ENCODE measurements around the gene PABPC3.

PABPC3 gene

DNA sequence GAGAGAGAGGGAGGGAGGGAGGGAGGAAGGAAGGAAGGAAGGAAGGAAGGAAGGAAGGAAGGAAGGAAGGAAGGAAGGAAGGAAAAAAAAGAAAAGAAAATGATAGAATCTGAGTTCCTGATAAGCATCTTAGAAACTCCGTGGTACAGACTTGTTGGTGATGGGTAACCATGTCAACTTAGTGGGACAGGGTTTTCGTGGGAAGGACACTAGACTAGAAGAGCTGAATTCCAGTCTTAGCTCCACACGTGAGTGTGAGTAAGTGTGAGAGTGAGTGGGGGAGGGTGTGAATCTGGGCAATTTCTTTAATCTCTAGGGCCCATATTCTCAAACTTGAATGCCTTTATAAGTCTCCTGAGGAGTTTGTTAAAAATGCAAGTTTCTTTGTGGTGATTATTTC is 35.0 kb downstream of the PABPC3 start:
- H3K4me3 ChIP-seq (ENCODE audit: low read depth, low read length) = no peak overlapping the region
- TF ChIP-seq, protein P1, sequence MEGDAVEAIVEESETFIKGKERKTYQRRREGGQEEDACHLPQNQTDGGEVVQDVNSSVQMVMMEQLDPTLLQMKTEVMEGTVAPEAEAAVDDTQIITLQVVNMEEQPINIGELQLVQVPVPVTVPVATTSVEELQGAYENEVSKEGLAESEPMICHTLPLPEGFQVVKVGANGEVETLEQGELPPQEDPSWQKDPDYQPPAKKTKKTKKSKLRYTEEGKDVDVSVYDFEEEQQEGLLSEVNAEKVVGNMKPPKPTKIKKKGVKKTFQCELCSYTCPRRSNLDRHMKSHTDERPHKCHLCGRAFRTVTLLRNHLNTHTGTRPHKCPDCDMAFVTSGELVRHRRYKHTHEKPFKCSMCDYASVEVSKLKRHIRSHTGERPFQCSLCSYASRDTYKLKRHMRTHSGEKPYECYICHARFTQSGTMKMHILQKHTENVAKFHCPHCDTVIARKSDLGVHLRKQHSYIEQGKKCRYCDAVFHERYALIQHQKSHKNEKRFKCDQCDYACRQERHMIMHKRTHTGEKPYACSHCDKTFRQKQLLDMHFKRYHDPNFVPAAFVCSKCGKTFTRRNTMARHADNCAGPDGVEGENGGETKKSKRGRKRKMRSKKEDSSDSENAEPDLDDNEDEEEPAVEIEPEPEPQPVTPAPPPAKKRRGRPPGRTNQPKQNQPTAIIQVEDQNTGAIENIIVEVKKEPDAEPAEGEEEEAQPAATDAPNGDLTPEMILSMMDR (conservative IDR thresholded peaks at IDR 0.05; ENCODE audit: low read depth, low read length) = no peak
- DNase-seq (ENCODE audit: low read depth) = no peak

DNA sequence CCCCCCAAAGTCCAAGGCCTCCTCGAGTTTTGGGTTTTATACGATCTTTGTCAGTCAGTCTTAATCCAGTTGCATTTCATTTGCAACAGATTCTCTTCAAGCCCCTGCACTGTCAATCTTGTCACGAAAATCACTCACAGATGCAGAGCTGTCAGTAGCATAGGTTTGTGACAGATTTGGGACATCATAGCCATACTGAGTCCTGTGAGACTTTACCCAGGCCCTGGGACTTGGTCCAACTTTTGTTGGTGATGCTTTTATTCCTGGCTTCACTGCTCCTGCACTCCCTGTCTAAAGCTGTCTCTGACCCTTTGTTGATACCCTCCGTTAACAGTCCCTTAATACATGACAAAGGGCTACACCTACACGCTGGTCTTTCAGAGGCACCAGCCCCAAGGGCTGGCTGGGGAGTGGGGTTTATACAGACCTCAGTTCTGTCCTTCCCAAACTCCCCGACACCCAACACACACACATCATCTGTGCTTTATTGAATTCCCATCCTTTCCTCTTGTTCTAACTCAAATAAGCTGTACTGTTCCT is 36.0 kb downstream of the PABPC3 start:
- DNase-seq (ENCODE audit: low read depth) = no peak
- H3K4me3 ChIP-seq (ENCODE audit: low read depth, low read length) = no peak overlapping the region
- TF ChIP-seq, protein P1 (conservative IDR thresholded peaks at IDR 0.05; ENCODE audit: low read depth, low read length) = no peak

DNA sequence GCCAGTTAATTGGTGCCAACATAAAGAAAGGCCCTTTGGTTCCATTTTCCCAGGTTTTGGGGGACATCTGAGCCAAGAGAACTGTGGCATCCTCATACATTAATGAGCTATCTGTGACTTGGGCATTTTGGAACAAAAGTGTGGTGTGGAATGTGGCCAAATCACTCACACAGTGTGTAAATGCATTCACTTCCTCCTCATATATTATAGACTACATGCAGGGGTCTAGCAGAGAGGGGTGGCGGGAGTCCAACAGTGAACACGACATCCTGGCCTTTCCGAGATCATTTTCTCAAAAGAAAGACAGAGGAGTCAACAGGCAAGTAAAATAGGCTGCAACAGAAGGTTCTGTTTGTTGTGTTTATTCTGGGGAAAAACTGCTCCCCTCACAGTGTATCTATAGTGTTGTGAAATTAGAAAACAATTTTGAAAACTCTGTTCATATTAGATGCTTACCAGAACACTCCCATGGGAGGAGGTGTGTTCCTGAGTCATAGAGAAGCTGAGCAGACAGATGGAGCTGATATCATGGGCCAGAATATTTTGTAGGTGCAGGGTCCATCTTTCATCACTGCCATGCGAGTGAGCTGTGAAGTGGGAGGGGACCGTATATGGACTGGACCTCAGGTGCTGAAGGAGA is 36.9 kb downstream of the PABPC3 start:
- no peak overlapping the region for H3K4me3 ChIP-seq (ENCODE audit: low read depth, low read length)
- TF ChIP-seq, protein P1 (conservative IDR thresholded peaks at IDR 0.05; ENCODE audit: low read depth, low read length) = no peak
- no peak for DNase-seq (ENCODE audit: low read depth)

DNA sequence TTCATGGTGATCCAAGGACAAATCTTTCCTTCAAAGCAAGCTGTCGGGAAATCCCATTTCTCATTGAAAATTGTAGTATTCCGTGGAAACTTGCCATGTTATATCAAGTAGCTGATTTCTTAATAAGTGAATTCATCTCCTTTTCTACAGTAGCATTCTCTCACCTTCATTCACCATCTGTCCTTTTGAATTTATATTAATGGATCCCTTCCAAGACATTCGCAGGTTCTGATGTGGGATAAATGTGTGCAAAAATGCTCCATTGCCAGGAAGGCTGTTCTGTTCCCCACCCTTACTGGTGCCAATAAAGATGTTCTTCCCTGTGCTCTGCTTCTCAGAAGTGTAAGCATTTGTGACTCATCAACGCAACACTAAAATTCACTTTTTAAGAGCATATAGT is 40.0 kb downstream of the PABPC3 start:
- DNase-seq (ENCODE audit: low read depth) = no peak
- TF ChIP-seq, protein P1 (conservative IDR thresholded peaks at IDR 0.05; ENCODE audit: low read depth, low read length) = no peak

DNA sequence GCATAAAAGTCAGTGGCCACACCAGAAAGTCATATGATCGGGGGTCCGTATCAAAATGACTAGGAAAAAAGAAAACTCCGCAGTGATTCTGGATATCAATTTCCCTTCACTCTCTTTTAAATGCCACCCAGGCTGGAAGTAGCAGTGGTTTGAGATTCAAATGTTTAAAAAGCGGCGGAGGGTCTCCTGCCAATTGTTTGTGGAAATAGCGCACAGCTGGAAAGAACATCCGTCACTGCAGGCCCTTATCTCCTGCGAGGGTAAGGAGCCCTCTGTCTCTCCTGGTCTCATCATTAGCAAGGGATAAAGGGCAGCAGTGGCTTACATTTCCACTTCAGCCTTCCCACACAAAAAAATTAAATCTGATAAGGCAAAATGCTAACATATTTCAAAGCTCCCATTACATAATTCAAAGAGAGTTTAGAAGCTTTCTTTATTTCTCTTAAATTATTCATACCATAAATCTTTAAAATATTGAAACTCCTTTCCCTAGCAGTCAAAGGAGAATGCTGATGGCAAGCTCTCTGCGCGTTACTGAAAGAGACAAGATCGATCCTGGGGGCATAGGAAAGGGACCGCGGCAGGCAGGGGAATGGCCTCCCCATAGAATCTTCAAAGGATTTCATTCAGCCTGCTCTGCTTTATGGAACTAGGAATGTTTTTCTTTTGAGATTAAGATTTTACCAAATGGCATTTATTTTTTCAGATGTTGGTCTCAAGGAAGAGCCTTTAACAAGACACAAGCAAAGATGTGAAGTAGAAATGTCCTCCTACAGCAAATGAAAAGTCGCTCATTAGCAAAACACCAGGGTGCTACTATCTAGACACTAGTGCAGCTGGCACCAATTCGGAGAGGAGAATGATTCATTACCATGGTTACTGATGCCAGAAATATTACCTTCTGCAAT is 41.2 kb downstream of the PABPC3 start:
- no peak for DNase-seq (ENCODE audit: low read depth)
- H3K4me3 ChIP-seq (ENCODE audit: low read depth, low read length) = no peak overlapping the region
- TF ChIP-seq, protein P1 (conservative IDR thresholded peaks at IDR 0.05; ENCODE audit: low read depth, low read length) = no peak

More for the DNA sequence above, 40.0 kb downstream of the PABPC3 start:
- no peak overlapping the region for H3K4me3 ChIP-seq (ENCODE audit: low read depth, low read length)

DNA sequence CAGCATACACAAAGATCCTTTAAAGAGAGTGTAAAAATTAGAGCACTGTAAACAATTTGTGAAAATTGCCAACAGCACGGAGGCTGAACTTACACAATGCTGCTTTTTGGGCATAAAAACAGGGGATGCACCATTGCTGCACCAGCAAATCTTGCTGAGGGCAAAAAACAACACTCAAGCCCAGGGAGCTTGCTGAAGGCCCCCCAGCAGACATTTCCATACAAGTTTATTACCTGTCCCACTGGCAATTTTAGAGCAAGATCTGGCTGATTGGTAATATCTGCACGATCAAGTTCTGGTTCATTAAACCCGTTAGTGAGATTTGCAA is 41.8 kb downstream of the PABPC3 start:
- TF ChIP-seq, protein P1 (conservative IDR thresholded peaks at IDR 0.05; ENCODE audit: low read depth, low read length) = no peak
- H3K4me3 ChIP-seq (ENCODE audit: low read depth, low read length) = no peak overlapping the region
- DNase-seq (ENCODE audit: low read depth) = no peak

Measured in choroid plexus epithelial cell (primary cell).